H9 (cell line): ENCODE results near the gene CLOCK. TPM values are rescaled to one million over a fixed set of nuclear protein-coding genes. Genes with fewer than 3 reads are reported as not detected.

Experiments used
- DNase-seq: peaks from one replicate; pipeline ENCODE4 v3.0.0-alpha.2; 2017
- H2AFZ ChIP-seq: one replicate; pipeline ENCODE4 v1.6.1; 2013; ENCODE audit warnings: mild to moderate bottlenecking, low read length, control low read depth, moderate library complexity
- H2AK5ac ChIP-seq: 2 replicates; pipeline ENCODE4 v1.6.1; 2013; ENCODE audit warnings: low read length, control low read depth, mixed read lengths; ENCODE audit not compliant: insufficient read length
- H2BK120ac ChIP-seq: one replicate; pipeline ENCODE4 v1.6.1; 2013; ENCODE audit warnings: low read depth, mild to moderate bottlenecking, low read length, control low read depth, inconsistent platforms; ENCODE audit not compliant: poor library complexity, severe bottlenecking
- H2BK12ac ChIP-seq: 2 replicates; pipeline ENCODE4 v1.6.1; 2013; ENCODE audit warnings: low read length, control low read depth, mixed read lengths, low read depth; ENCODE audit not compliant: insufficient read length
- H2BK15ac ChIP-seq: 2 replicates; pipeline ENCODE4 v1.6.1; 2013; ENCODE audit warnings: low read depth, low read length, control low read depth
- H2BK20ac ChIP-seq: one replicate; pipeline ENCODE4 v1.6.1; 2013; ENCODE audit warnings: low read depth, mild to moderate bottlenecking, low read length, control low read depth, inconsistent platforms; ENCODE audit not compliant: poor library complexity, severe bottlenecking
- H2BK5ac ChIP-seq: 2 replicates; pipeline ENCODE4 v1.6.1; 2013; ENCODE audit warnings: low read length, control low read depth, mixed read lengths; ENCODE audit not compliant: insufficient read length
- H3K14ac ChIP-seq: 2 replicates; pipeline ENCODE4 v1.6.1; 2013; ENCODE audit warnings: low read length, control low read depth; ENCODE audit not compliant: insufficient read depth
- H3K18ac ChIP-seq: 2 replicates; pipeline ENCODE4 v1.6.1; 2013; ENCODE audit warnings: low read depth, mild to moderate bottlenecking, mixed read lengths, low read length, control low read depth; ENCODE audit not compliant: insufficient read length
- H3K23ac ChIP-seq: 2 replicates; pipeline ENCODE4 v1.6.1; 2013; ENCODE audit warnings: low read length, control low read depth, mixed read lengths, low read depth; ENCODE audit not compliant: insufficient read length
- H3K23me2 ChIP-seq: 2 replicates; pipeline ENCODE4 v1.6.1; 2013; ENCODE audit warnings: low read depth, mild to moderate bottlenecking, mixed read lengths, low read length, control low read depth; ENCODE audit not compliant: insufficient read length, poor library complexity, severe bottlenecking
- H3K27ac ChIP-seq: 2 replicates; pipeline ENCODE4 v1.5.1; 2013; ENCODE audit warnings: low read length, control low read depth, mixed read lengths, low read depth; ENCODE audit not compliant: insufficient read length
- H3K27me3 ChIP-seq: 2 replicates; pipeline ENCODE4 v1.6.1; 2013; ENCODE audit warnings: low read length, control low read depth, inconsistent platforms; ENCODE audit not compliant: insufficient read depth
- H3K4ac ChIP-seq: 2 replicates; pipeline ENCODE4 v1.6.1; 2013; ENCODE audit warnings: low read depth, mild to moderate bottlenecking, control low read depth, inconsistent platforms, low read length, moderate library complexity
- H3K4me1 ChIP-seq: 2 replicates; pipeline ENCODE4 v1.6.1; 2013; ENCODE audit warnings: low read length, control low read depth, inconsistent platforms; ENCODE audit not compliant: insufficient read depth
- H3K4me2 ChIP-seq: 2 replicates; pipeline ENCODE4 v1.6.1; 2013; ENCODE audit warnings: low read length, control low read depth, mixed read lengths; ENCODE audit not compliant: insufficient read length, insufficient read depth
- H3K56ac ChIP-seq: 2 replicates; pipeline ENCODE4 v1.6.1; 2013; ENCODE audit warnings: low read depth, mild to moderate bottlenecking, mixed read lengths, low read length, control low read depth; ENCODE audit not compliant: insufficient read length
- H3K79me1 ChIP-seq: 2 replicates; pipeline ENCODE4 v1.6.1; 2013; ENCODE audit warnings: low read depth, mild to moderate bottlenecking, moderate library complexity, low read length, control low read depth, inconsistent platforms; ENCODE audit not compliant: insufficient read depth, poor library complexity, severe bottlenecking
- H3K79me2 ChIP-seq: 2 replicates; pipeline ENCODE4 v1.6.1; 2013; ENCODE audit warnings: low read length, control low read depth, inconsistent platforms; ENCODE audit not compliant: insufficient read depth
- H3K9ac ChIP-seq: 2 replicates; pipeline ENCODE4 v1.6.1; 2013; ENCODE audit warnings: low read length, control low read depth, mixed read lengths; ENCODE audit not compliant: insufficient read length; ENCODE audit errors: extremely low read depth
- H3K9me3 ChIP-seq: one replicate; pipeline ENCODE4 v1.6.1; 2013; ENCODE audit warnings: low read depth, low read length, inconsistent platforms; ENCODE audit not compliant: control insufficient read depth
- H3T11ph ChIP-seq: one replicate; pipeline ENCODE4 v1.6.1; 2013; ENCODE audit warnings: mild to moderate bottlenecking, low read length, control low read depth, inconsistent platforms
- H4K20me1 ChIP-seq: one replicate; pipeline ENCODE4 v1.6.1; 2013; ENCODE audit not compliant: control insufficient read depth, insufficient read length, insufficient read depth
- H4K5ac ChIP-seq: 2 replicates; pipeline ENCODE4 v1.6.1; 2013; ENCODE audit warnings: low read depth, mild to moderate bottlenecking, mixed read lengths, low read length, control low read depth; ENCODE audit not compliant: insufficient read length
- H4K8ac ChIP-seq: replicated peaks from 2 replicates; pipeline ENCODE4 v1.6.1; 2013; ENCODE audit warnings: low read length, control low read depth, mixed read lengths, low read depth; ENCODE audit not compliant: insufficient read length
- H4K91ac ChIP-seq: 2 replicates; pipeline ENCODE4 v1.6.1; 2013; ENCODE audit warnings: low read depth, mild to moderate bottlenecking, moderate library complexity, mixed read lengths, low read length, control low read depth; ENCODE audit not compliant: insufficient read length
- H3K27ac Mint-ChIP-seq, 3 experiments: 2 replicates in 2 of 3; 3 replicates in 1 of 3; pipeline ENCODE4 v1.8.0; 2020 to 2021; ENCODE audit warnings: mixed read lengths in 3 of 3, mild to moderate bottlenecking in 1 of 3, moderate library complexity in 1 of 3
- H3K27me3 Mint-ChIP-seq: 2 replicates; pipeline ENCODE4 v1.8.0; 2021; ENCODE audit warnings: low read depth, mild to moderate bottlenecking, moderate library complexity, mixed read lengths
- H3K36me3 Mint-ChIP-seq, 3 experiments: 2 replicates in 2 of 3; 3 replicates in 1 of 3; pipeline ENCODE4 v1.8.0; 2020 to 2021; ENCODE audit warnings: low read depth in 3 of 3, mixed read lengths in 3 of 3; ENCODE audit not compliant: insufficient read depth in 1 of 3
- H3K4me1 Mint-ChIP-seq, 2 experiments: 2 replicates each; pipeline ENCODE4 v1.8.0; 2020; ENCODE audit warnings: mixed read lengths in 2 of 2
- H3K4me3 Mint-ChIP-seq, 2 experiments: 2 replicates in 1 of 2; 3 replicates in 1 of 2; pipeline ENCODE4 v1.8.0; 2020 to 2021; ENCODE audit warnings: mild to moderate bottlenecking in 2 of 2, mixed read lengths in 2 of 2, moderate library complexity in 1 of 2
- H3K9me3 Mint-ChIP-seq, 2 experiments: 2 replicates in 1 of 2; 3 replicates in 1 of 2; pipeline ENCODE4 v1.8.0; 2020; ENCODE audit warnings: mild to moderate bottlenecking in 2 of 2, mixed read lengths in 2 of 2, moderate library complexity in 1 of 2
- WGBS: extraction: QIAGEN DNeasy Blood & Tissue Kit; methylation state at CpG from one replicate; pipeline ENCODE4 v1.1.7; 2013; ENCODE audit warnings: missing lambda C conversion rate, low lambda C conversion rate, mixed read lengths; ENCODE audit not compliant: insufficient read length; ENCODE audit errors: extremely low coverage; 5-methylcytosine and 5-hydroxymethylcytosine counted together
- total RNA-seq: library from RNA; stranded (reverse); gene quantifications from 2 replicates; pipeline ENCODE4 v1.2.1, GENCODE V29; 2021
- TF ChIP-seq, protein P1 (sequence below): fragments of 200-600 bp; sonication (generic); conservative IDR thresholded peaks from 3 replicates; pipeline ENCODE4 v1.8.0; 2021; ENCODE audit warnings: antibody characterized with exemption, mild to moderate bottlenecking

The CLOCK gene
- total RNA-seq, 1 experiment from 2014 or later = 16.2 TPM

DNA sequence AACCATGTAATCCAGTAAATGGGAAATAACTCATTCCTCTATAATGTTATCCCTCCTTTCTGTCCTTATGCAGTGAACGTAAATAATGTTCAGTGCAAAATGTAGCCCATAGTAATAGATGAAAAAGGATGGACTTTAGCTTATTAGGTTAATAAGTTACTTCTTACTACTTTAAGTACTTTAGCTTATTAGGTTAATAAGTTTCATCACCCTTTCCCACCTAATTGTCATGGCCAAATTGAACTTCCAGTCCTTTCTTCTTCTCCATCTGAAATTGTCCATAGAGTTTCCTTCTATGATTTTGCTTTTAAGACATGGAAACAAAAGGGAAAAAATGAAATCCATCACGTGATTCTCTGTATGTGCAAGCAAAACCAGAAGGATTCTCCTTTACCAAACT, 166.1 kb downstream of the CLOCK start:
- H4K20me1 ChIP-seq = no peaks in the 10 kb centered on the region
- H3K9me3 ChIP-seq = no peaks in the 10 kb centered on the region
- no peaks in the 10 kb centered on the region for H3K4me1 ChIP-seq
- H2BK12ac ChIP-seq = no peak overlapping the region
- TF ChIP-seq, protein P1, sequence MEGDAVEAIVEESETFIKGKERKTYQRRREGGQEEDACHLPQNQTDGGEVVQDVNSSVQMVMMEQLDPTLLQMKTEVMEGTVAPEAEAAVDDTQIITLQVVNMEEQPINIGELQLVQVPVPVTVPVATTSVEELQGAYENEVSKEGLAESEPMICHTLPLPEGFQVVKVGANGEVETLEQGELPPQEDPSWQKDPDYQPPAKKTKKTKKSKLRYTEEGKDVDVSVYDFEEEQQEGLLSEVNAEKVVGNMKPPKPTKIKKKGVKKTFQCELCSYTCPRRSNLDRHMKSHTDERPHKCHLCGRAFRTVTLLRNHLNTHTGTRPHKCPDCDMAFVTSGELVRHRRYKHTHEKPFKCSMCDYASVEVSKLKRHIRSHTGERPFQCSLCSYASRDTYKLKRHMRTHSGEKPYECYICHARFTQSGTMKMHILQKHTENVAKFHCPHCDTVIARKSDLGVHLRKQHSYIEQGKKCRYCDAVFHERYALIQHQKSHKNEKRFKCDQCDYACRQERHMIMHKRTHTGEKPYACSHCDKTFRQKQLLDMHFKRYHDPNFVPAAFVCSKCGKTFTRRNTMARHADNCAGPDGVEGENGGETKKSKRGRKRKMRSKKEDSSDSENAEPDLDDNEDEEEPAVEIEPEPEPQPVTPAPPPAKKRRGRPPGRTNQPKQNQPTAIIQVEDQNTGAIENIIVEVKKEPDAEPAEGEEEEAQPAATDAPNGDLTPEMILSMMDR = no peak
- H2BK15ac ChIP-seq = no peak overlapping the region
- no peak overlapping the region for H4K5ac ChIP-seq
- H3T11ph ChIP-seq = no peak overlapping the region
- no peaks in the 10 kb centered on the region for H3K27me3 Mint-ChIP-seq
- no peak overlapping the region for H2BK5ac ChIP-seq
- no peaks in the 10 kb centered on the region for H3K4me1 Mint-ChIP-seq
- H2AFZ ChIP-seq = no peak overlapping the region
- no peaks in the 10 kb centered on the region; a peak in 1 of 5 replicates for H3K9me3 Mint-ChIP-seq
- H3K14ac ChIP-seq = no peak overlapping the region
- no peak overlapping the region for H3K4me3 Mint-ChIP-seq
- no peak overlapping the region for H4K91ac ChIP-seq
- H3K23me2 ChIP-seq = no peaks in the 10 kb centered on the region
- DNase-seq = no peak
- no peak overlapping the region for H3K27ac ChIP-seq
- no peaks in the 10 kb centered on the region; a peak in 1 of 7 replicates for H3K36me3 Mint-ChIP-seq
- H3K79me2 ChIP-seq = no peaks in the 10 kb centered on the region
- H3K79me1 ChIP-seq = no peaks in the 10 kb centered on the region
- H3K9ac ChIP-seq = no peak overlapping the region
- H3K18ac ChIP-seq = no peak overlapping the region
- no CpG with 5 or more reads among the region's 2 CpGs for WGBS
- H2AK5ac ChIP-seq = no peak overlapping the region
- no peak overlapping the region for H3K23ac ChIP-seq
- H2BK20ac ChIP-seq = no peak overlapping the region
- H3K27me3 ChIP-seq = no peaks in the 10 kb centered on the region
- H3K4me2 ChIP-seq = no peak overlapping the region
- H3K56ac ChIP-seq = no peak overlapping the region
- no peak overlapping the region for H4K8ac ChIP-seq
- no peak overlapping the region for H3K27ac Mint-ChIP-seq
- H3K4ac ChIP-seq = no peak overlapping the region
- no peak overlapping the region for H2BK120ac ChIP-seq
